Fibroblast of mammary gland (primary cell): ENCODE data around the gene TOP3A.

Source experiments
- DNase-seq: peaks from one replicate; pipeline ENCODE4 v3.0.0-alpha.2; 2010; ENCODE audit warnings: low read depth
- H3K4me3 ChIP-seq: 2 replicates; pipeline ENCODE4 v1.5.1; 2011; ENCODE audit warnings: low read depth, mild to moderate bottlenecking, low read length, moderate library complexity; ENCODE audit not compliant: control insufficient read depth
- TF ChIP-seq, protein P1 (sequence below): conservative IDR thresholded peaks from 2 replicates; pipeline ENCODE4 v1.5.1; 2011; ENCODE audit warnings: low read depth, low read length, inconsistent platforms; ENCODE audit not compliant: control insufficient read depth, insufficient read depth

TOP3A gene, protein sequence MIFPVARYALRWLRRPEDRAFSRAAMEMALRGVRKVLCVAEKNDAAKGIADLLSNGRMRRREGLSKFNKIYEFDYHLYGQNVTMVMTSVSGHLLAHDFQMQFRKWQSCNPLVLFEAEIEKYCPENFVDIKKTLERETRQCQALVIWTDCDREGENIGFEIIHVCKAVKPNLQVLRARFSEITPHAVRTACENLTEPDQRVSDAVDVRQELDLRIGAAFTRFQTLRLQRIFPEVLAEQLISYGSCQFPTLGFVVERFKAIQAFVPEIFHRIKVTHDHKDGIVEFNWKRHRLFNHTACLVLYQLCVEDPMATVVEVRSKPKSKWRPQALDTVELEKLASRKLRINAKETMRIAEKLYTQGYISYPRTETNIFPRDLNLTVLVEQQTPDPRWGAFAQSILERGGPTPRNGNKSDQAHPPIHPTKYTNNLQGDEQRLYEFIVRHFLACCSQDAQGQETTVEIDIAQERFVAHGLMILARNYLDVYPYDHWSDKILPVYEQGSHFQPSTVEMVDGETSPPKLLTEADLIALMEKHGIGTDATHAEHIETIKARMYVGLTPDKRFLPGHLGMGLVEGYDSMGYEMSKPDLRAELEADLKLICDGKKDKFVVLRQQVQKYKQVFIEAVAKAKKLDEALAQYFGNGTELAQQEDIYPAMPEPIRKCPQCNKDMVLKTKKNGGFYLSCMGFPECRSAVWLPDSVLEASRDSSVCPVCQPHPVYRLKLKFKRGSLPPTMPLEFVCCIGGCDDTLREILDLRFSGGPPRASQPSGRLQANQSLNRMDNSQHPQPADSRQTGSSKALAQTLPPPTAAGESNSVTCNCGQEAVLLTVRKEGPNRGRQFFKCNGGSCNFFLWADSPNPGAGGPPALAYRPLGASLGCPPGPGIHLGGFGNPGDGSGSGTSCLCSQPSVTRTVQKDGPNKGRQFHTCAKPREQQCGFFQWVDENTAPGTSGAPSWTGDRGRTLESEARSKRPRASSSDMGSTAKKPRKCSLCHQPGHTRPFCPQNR

GRCh38 chr17:18314731-18315561 is at the start of gene TOP3A, which contains the start of gene SMCR8:
TSS of gene TOP3A (minus strand) at chr17:18314994. CDS start at chr17:18314778, 216 bp downstream.
TSS of gene SMCR8 (plus strand) at chr17:18315293. CDS start at chr17:18315790, 497 bp downstream.
- H3K4me3 ChIP-seq: peak within 1 kb of the TSS; percentile 96
- DNase-seq: peak; percentile 97
- TF ChIP-seq, protein P1, sequence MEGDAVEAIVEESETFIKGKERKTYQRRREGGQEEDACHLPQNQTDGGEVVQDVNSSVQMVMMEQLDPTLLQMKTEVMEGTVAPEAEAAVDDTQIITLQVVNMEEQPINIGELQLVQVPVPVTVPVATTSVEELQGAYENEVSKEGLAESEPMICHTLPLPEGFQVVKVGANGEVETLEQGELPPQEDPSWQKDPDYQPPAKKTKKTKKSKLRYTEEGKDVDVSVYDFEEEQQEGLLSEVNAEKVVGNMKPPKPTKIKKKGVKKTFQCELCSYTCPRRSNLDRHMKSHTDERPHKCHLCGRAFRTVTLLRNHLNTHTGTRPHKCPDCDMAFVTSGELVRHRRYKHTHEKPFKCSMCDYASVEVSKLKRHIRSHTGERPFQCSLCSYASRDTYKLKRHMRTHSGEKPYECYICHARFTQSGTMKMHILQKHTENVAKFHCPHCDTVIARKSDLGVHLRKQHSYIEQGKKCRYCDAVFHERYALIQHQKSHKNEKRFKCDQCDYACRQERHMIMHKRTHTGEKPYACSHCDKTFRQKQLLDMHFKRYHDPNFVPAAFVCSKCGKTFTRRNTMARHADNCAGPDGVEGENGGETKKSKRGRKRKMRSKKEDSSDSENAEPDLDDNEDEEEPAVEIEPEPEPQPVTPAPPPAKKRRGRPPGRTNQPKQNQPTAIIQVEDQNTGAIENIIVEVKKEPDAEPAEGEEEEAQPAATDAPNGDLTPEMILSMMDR: no peak

GRCh38 chr17:18364166-18364565 is 49.4 kb upstream of the TOP3A start:
- TF ChIP-seq, protein P1: no peak
- DNase-seq: no peak
- H3K4me3 ChIP-seq: no peak overlapping the region

- TF ChIP-seq, protein P1: no peak
- H3K4me3 ChIP-seq: peak within 1 kb of the TSS; percentile 75
- peak; percentile 80 for DNase-seq
These were observed 48.6 kb upstream of the TOP3A start, which contains the start of gene SHMT1 for GRCh38 chr17:18363101-18364049. TSS of gene SHMT1 (minus strand) at chr17:18363550. CDS start at chr17:18355981, 7,569 bp downstream.

DNA sequence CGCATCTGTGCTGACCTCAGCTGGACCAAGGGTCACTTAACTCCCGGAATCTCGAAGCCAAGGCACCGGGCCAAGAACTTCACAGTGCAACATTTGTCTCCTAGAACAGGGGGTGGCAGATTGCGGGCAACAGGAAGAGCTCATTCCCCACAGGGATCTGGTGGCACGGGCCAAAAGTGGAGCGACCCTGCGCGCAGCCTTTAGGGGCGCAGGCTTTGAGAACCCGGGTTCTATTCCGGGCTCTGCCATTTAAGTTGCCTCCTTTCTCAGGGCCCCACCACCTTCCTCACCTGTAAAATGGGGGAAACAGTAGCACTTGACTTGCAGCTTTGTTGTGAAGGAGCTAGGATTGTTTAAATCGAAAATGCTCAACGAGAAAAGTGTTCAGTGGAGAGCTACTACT is 47.9 kb upstream of the TOP3A start:
- H3K4me3 ChIP-seq: peak overlapping the region; percentile 75
- peak; percentile 58 for DNase-seq
- TF ChIP-seq, protein P1: no peak

- TF ChIP-seq, protein P1: no peak
- no peak for DNase-seq
- H3K4me3 ChIP-seq: peak overlapping the region; percentile 75
These were observed 47.3 kb upstream of the TOP3A start for GRCh38 chr17:18361837-18362697.
